NB4 (cell line): ENCODE results near the gene PALB2.
"Not testable (repeated sequence)": the region's sequence is repeated elsewhere in the genome, so short reads cannot be mapped to it uniquely, and the experiment has no call there.

Source experiments
- CTCF ChIP-seq: IDR thresholded peaks from one replicate; pipeline ENCODE4 v1.5.1; 2012; ENCODE audit warnings: low read depth, low read length
- MYC ChIP-seq: IDR thresholded peaks from 2 replicates; pipeline ENCODE4 v1.6.1; 2011; ENCODE audit warnings: low read depth, low read length
- POLR2A ChIP-seq: IDR thresholded peaks from 2 replicates; pipeline ENCODE4 v1.6.1; 2011; ENCODE audit warnings: mild to moderate bottlenecking; ENCODE audit not compliant: insufficient read length; ENCODE audit errors: extremely low read depth

GRCh38 chr16:23583271-23583670 is 57.8 kb downstream of the PALB2 start:
- TF ChIP-seq POLR2A, MYC, CTCF: not testable (repeated sequence)
